Globus pallidus (tissue), 1 donor: ENCODE data around the gene DRC3.

Source experiments
- DNase-seq: peaks from one replicate; pipeline ENCODE4 v3.0.0-alpha.2; 2015; ENCODE audit warnings: low spot score

The DRC3 gene

DNA sequence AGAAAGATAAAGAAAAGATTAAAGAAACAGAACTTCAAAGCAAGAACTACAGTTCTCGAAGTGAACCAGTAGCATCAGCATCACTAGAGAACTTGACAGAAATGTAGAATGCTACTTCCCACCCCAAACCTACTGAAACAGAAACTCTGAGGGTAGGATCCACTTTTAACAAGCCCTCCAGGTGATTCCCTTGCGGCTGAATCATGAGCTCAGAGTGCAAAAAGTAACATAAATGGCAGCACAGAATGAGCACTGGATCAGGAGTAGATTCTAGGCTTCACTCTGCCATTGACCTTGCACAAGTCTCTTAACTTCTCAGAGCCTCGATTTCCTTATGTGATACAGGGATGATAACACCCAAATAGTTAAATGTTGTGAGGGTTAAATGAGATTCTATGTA lies 6.3 kb upstream of the DRC3 start:
- DNase-seq, result no peak

GRCh38 chr17:17970699-17971430 lies 1.8 kb upstream of the DRC3 start:
- DNase-seq, result no peak

DNA sequence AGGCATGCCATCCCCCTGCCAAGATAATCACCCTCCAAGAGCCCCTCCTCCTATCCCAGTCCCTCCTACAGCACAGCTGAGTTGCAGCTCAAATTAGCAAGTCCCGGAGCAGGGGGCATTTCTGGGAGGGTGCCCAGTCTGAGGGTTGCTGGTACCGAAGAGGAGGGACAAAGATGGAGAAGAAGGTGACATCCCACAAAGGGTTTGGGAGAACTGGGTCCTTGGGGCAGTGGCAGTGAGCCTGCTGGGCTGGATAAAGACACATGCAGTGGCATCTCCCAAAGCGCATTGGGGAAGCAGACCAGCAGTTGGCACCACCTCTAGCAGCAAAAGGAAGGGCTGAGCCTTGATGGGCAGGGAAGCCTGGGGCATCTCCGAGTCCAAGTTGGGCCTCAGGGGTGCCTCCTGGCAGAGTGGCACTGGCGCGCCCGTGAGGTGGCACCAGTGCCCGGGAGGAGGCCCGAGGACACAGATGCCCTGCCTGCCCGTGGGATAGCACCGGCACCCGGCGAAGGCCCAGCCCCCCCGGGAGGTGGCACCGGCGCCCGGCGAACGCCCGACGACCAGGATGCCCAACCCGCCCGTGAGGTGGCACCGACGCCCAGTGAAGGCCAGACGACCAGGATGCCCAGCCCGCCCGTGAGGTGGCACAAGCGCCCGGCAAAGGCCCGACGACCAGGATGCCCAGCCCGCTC lies 1.1 kb upstream of the DRC3 start:
- DNase-seq, result no peak

DNA sequence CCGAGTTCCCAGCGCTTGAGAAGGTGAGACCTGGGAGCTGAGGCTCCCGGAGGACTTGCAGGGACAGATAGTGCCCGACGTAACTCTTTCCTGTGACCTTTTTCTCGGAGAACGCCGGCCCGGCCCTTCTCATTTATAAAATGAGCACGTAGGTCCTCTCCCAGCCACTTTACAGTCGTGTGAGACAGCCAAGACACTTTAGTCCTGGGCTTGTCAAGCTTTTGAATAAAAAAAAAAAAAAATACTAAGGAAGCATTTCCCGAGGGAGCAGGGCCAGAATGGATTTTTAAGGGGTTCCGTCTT lies 241 bp downstream of the DRC3 start:
- DNase-seq, result no peak

GRCh38 chr17:17975436-17975835 lies 2.8 kb downstream of the DRC3 start:
- no peak for DNase-seq

DNA sequence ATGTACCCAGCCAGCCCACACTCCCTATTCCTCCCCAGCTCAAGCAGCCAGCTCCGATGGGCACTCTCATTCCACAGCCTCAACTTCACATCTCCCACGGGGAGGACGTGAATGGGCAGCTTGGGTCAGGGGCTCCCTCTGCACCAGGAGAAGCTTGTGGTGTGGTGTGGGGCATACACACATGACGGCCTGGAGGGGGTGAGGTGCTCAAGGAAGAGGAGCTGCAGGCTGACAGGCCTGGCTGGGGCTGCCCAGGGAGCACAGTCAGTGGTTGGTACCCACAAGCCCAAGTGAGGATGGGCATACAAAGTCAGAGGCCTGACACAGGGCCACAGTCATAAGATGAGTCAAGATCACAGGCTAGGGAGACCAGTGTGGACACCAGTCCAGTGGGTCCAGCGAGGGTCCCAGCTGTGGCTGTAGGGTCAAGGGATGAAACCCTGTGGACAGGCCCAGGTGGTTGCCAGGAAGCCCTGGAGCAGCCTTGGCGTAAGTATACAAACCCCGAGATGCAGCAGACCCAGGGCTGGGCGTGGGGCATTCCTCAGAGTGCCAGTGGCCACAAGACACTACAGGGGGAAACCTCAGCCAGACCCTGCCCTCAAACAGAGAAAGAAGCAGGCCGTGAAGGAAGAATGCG lies 4.4 kb downstream of the DRC3 start:
- no peak for DNase-seq

DNA sequence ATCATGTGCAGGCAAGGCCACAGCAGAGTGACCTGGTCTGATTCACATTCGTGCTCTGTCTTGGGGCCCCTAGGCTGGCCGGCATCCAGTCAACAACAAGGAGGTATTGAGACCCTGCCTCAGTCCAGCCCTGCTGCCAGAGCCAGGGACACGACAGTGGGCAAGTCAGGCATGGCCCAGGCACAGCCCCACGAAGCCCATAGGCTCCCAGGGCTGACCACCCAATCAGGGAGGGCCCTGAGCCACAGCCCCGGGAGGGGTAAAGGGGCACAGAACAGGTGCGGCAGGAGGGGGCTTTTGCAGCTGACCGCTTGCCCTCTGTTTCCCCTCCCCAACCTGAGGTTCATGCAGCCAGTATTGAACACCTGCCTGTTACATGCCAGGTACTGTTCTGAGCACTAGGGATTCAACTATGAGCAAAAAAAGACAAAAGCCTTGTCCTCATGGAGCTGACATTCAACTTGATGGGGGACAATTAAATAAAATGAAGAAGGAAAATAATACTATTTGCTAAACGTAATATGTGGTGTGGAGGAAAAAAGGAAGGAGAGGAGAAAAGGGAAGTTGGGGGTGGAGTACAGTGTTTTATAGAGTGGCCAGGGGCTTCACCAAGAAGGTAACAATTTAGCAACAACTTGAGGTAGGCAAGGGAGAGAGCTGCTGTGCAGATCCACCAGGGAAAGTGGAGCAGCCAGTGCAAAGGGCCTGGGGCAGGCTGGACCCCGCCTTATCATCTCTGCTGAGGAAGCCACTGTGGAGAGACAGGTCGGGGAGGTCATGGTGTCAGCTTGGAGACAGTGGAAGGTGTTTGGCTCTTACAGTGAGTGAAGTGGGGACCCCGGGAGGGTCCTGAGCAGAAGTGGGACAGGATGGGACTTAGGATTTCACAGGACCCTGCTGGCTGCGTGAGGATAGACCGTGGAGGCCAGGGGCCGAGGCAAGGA lies 6.1 kb downstream of the DRC3 start:
- DNase-seq, result no peak

DNA sequence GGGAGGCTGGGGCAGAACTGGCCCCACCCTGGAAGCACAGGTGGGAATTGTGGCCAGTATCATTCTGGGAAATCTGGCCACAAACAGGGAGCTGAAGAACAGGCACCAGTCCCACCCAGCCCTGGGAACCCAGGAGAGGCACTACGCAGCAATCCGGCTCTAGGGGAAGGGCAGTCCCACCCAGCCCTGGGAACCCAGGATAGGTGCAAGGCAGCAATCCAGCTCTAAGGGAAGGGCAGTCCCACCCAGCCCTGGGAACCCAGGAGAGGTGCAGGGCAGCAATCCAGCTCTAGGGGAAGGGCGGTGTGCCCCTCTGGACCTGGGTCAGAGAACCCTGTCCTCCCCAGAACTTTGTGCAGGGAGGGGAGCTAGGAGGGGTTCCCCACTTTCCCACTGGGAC lies 7.1 kb downstream of the DRC3 start:
- DNase-seq, result no peak

DNA sequence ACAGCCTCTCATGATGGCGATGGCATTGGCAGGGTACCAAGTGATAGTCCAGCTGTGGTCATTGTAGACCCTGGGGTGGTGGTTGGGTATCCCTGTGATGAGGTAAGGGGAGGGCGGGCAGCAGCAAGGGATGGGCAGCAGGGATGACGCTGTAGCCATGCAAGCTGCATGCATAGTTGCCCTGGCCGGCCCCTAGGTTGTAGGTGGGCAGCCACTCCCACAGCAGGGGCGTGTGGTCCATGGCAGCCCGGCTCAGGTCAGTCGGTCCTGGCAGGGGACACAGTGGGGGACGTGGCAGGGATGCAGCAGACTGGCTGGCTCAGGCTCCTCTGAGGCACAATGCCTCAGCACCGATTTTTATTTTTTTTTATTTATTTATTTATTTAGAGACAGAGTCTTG lies 8.7 kb downstream of the DRC3 start:
- DNase-seq, result no peak

DNA sequence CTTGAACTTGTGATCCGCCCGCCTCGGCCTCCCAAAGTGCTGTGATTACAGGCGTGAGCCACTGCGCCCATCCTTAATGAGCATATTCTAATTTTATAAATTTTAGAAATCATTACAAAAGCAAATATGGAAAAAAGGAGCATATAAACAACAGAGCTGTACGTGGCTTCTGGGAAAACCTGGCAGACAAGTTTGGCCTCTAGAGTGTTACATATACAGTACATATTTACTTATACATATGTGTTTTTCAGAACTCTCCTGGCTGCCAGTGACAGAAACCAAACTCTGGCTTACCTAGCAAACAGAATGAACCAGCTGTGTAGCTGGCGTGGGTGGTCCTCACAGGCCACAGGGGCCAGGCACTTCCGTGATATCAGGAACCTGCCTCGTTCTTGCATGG lies 10.1 kb downstream of the DRC3 start:
- DNase-seq, result no peak

- no peak for DNase-seq
These were observed 10.7 kb downstream of the DRC3 start for GRCh38 chr17:17983376-17983775.

- no peak for DNase-seq
These were observed 11.1 kb downstream of the DRC3 start for GRCh38 chr17:17983776-17984175.

DNA sequence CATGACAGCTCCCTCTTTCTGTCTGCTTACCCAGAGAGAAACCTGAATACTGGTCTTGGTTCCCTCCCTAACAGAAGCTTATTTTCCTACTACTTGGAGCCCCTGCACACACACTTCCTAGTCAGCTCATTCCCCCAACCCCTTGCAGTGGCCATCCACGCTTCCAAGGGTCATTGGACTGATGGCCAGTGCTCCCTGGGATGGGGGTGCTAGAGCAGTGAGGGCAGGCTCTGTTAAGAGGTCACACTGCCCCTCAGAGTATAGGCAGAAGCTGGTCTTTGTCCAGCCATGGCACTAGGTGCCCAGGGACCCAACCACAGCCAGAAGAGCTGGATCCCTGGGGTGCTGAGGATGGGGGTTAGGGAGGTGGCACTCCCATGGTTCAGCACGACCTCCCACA lies 12.5 kb downstream of the DRC3 start:
- DNase-seq, result no peak

GRCh38 chr17:17985555-17985954 lies 12.9 kb downstream of the DRC3 start:
- DNase-seq, result no peak

- DNase-seq, result no peak
These were observed 14.7 kb downstream of the DRC3 start for GRCh38 chr17:17987187-17987896.

- DNase-seq, result no peak
These were observed 15.2 kb downstream of the DRC3 start for GRCh38 chr17:17987901-17988300.

GRCh38 chr17:17988427-17988945 lies 15.8 kb downstream of the DRC3 start:
- no peak for DNase-seq

DNA sequence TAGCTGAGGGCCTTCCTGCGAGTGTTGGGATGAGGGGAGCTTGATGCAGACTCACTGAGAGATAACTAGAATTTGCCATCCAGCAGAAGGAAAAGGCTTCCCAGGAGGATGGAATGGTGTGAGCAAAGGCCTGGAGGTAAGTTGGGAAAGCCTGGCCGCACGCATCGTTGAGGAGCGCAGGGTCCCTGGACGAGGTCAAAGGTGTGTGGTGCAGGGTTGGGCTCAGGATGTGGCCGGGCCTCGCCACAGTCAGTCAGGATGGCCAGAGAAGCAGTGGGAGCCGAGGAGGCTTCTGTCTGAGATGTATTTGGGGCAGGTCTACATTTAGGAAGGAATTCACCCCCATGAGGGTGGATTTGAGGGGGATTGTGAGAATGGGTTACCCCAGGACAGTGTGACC lies 16.4 kb downstream of the DRC3 start:
- no peak for DNase-seq

DNA sequence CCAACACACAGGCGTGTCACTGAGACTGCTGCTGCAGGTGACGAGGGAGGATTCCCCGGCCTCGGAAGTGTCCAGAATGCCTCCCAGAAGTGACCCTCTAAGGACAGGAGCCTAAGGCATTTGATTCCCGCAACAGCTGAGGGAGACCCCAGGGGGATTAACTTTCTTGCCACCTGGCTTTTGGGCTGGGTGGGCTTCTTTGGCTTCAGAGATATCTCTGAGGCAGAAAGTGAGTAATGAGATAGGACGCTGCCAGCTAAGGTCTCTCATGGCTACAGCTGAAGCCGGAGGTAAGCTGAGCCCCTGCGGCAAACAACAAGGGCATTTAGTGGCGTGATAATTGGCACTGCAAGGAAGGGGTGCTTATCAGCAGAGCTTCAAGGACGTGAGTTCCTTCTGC lies 17.0 kb downstream of the DRC3 start:
- DNase-seq, result no peak

GRCh38 chr17:17990282-17990681 lies 17.6 kb downstream of the DRC3 start:
- DNase-seq, result no peak

DNA sequence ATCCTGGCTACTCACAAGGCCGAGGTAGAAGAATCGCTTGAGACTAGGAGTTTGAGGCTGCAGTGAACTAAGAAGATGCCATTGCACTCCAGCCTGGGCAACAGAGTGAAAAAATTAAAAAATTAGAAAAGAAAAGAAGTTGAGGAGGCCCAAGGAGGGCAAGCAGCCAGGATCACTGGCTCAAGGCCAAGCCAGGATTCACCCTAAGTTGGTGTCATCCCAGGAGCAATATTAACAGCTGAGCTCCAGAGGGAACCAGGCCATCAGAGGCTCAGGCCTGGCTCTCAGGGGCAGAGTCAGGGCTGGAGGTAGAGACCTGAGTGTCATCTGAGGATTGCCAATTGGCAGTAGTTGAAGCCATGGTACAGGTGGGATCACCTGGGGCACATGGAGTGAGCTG lies 20.7 kb downstream of the DRC3 start:
- no peak for DNase-seq

- DNase-seq, result no peak
These were observed 21.2 kb downstream of the DRC3 start for GRCh38 chr17:17993852-17994251.
